ENCODE data around the gene PTGER3.

Gene PTGER3

GRCh38 chr1:71049951-71050598 is 2.5 kb upstream of the PTGER3 start:
- DNase-seq, result peak; percentile 21

- DNase-seq, result no peak
Observed at GRCh38 chr1:71046891-71047634, 553 bp downstream of the PTGER3 start.

GRCh38 chr1:71045463-71046028 is 2.1 kb downstream of the PTGER3 start:
- DNase-seq, result no peak

GRCh38 chr1:71044833-71045232 is 2.8 kb downstream of the PTGER3 start:
- no peak for DNase-seq

GRCh38 chr1:71043065-71043464 is 4.6 kb downstream of the PTGER3 start:
- DNase-seq, result no peak

GRCh38 chr1:71041806-71042205 is 5.8 kb downstream of the PTGER3 start:
- no peak for DNase-seq

GRCh38 chr1:71039661-71040262 is 7.9 kb downstream of the PTGER3 start:
- no peak for DNase-seq

- no peak for DNase-seq
Observed at GRCh38 chr1:71038942-71039341, 8.7 kb downstream of the PTGER3 start.

- DNase-seq, result no peak
Observed at GRCh38 chr1:71037829-71038620, 9.6 kb downstream of the PTGER3 start.

- DNase-seq, result no peak
Observed at GRCh38 chr1:71037066-71037465, 10.6 kb downstream of the PTGER3 start.

- no peak for DNase-seq
Observed at GRCh38 chr1:71033136-71033535, 14.5 kb downstream of the PTGER3 start.

- no peak for DNase-seq
Observed at GRCh38 chr1:71031426-71031825, 16.2 kb downstream of the PTGER3 start.

- no peak for DNase-seq
Observed at GRCh38 chr1:71030026-71030425, 17.6 kb downstream of the PTGER3 start.

- no peak for DNase-seq
Observed at GRCh38 chr1:71028981-71029380, 18.6 kb downstream of the PTGER3 start.

GRCh38 chr1:71027991-71028390 is 19.6 kb downstream of the PTGER3 start:
- DNase-seq, result no peak

- DNase-seq, result no peak
Observed at GRCh38 chr1:71026093-71026492, 21.5 kb downstream of the PTGER3 start.

GRCh38 chr1:71023515-71023914 is 24.1 kb downstream of the PTGER3 start:
- DNase-seq, result no peak

- DNase-seq, result no peak
Observed at GRCh38 chr1:71019233-71019969, 28.2 kb downstream of the PTGER3 start.

- no peak for DNase-seq
Observed at GRCh38 chr1:71018791-71019190, 28.8 kb downstream of the PTGER3 start.

- no peak for DNase-seq
Observed at GRCh38 chr1:71015745-71016144, 31.9 kb downstream of the PTGER3 start.

- no peak for DNase-seq
Observed at GRCh38 chr1:71014178-71014579, 33.4 kb downstream of the PTGER3 start.
